Activated CD4-positive, alpha-beta memory T cell treated with anti-CD3 and anti-CD28 coated beads, Interleukin-2, amount 10 ng/mL, durations not matched to agents 7 days and 5 days (primary cell): ENCODE data around the gene CYSTM1. TPM values are rescaled to one million over a fixed set of nuclear protein-coding genes. Genes with fewer than 3 reads are reported as not detected.

Experiments used
- CTCF ChIA-PET: fragments of 350-600 bp; sonication (Branson Sonifier 250); formaldehyde crosslinking; loops from one replicate; lab custom pipeline; 2021; ENCODE audit warnings: antibody characterized with exemption, inconsistent platforms; lab: Charles Lee
- POLR2A ChIA-PET: fragments of 350-600 bp; sonication (Branson Sonifier 250); formaldehyde crosslinking; loops from one replicate; lab custom pipeline; 2021; ENCODE audit warnings: antibody characterized with exemption; lab: Charles Lee
- DNase-seq: peaks from one replicate; pipeline ENCODE4 v3.0.0-alpha.2; 2020
- H3K27ac Mint-ChIP-seq: one replicate; pipeline ENCODE4 v1.8.0; 2021; ENCODE audit warnings: mild to moderate bottlenecking, mixed read lengths
- H3K27me3 Mint-ChIP-seq: one replicate; pipeline ENCODE4 v1.8.0; 2021; ENCODE audit warnings: mixed read lengths
- H3K36me3 Mint-ChIP-seq: one replicate; pipeline ENCODE4 v1.8.0; 2021; ENCODE audit warnings: low read depth, mixed read lengths
- H3K4me1 Mint-ChIP-seq: one replicate; pipeline ENCODE4 v1.8.0; 2021; ENCODE audit warnings: mixed read lengths
- H3K4me3 Mint-ChIP-seq: one replicate; pipeline ENCODE4 v1.8.0; 2021; ENCODE audit warnings: mild to moderate bottlenecking, mixed read lengths
- H3K9me3 Mint-ChIP-seq: one replicate; pipeline ENCODE4 v1.8.0; 2021; ENCODE audit warnings: mixed read lengths
- total RNA-seq, 2 experiments: library from RNA; stranded (reverse); gene quantifications; one replicate each; pipeline ENCODE4 v1.2.3, GENCODE V29; 2021

Gene CYSTM1
- total RNA-seq, 2 experiments from 2014 or later, result 20.1 to 22.3 TPM

GRCh38 chr5:140259500-140259899, 84.5 kb downstream of the CYSTM1 start:
- Mint-ChIP-seq H3K27ac (peak overlapping the region; percentile 92), H3K4me3 (peak overlapping the region; percentile 26)
- POLR2A ChIA-PET, result interaction anchor here (0.8 to 4.4 kb wide), 6 partner anchors 9 to 86 kb away, joined by 3 to 36 read pairs (median 4); partner anchors contain the start of genes HBEGF and PFDN1

GRCh38 chr5:140260089-140260656, 85.2 kb downstream of the CYSTM1 start:
- peaks cover 67% of the 10 kb centered on the region for H3K4me1 Mint-ChIP-seq
- H3K27me3 Mint-ChIP-seq, result no peaks in the 10 kb centered on the region
- CTCF ChIA-PET, result interaction anchor here (1.0 to 28.6 kb wide), 4 partner anchors 9 to 112 kb away, joined by 3 to 951 read pairs (median 20); partner anchors contain the start of gene HBEGF
- H3K4me3 Mint-ChIP-seq, result no peak overlapping the region
- no peak for DNase-seq
- no peaks in the 10 kb centered on the region for H3K9me3 Mint-ChIP-seq
- peak overlapping the region; percentile 92 for H3K27ac Mint-ChIP-seq
- POLR2A ChIA-PET, result interaction anchor here (0.8 to 4.4 kb wide), 7 partner anchors 10 to 86 kb away, joined by 3 to 36 read pairs (median 4); partner anchors contain the start of genes HBEGF and PFDN1
- peaks cover 48% of the 10 kb centered on the region for H3K36me3 Mint-ChIP-seq

More at GRCh38 chr5:140259500-140259899, 84.5 kb downstream of the CYSTM1 start:
- DNase-seq, result peak; percentile 46
- Mint-ChIP-seq H3K4me1 (peaks cover 63% of the 10 kb centered on the region), H3K36me3 (peaks cover 46% of the 10 kb centered on the region), H3K27me3 (no peaks in the 10 kb centered on the region), H3K9me3 (no peaks in the 10 kb centered on the region)
- CTCF ChIA-PET, result interaction anchor here (1.0 to 28.6 kb wide), 3 partner anchors 15 to 113 kb away, joined by 3 to 951 read pairs (median 35); partner anchors contain the start of gene HBEGF

- CTCF ChIA-PET, result interaction anchor here (0.6 to 28.6 kb wide), 10 partner anchors 9 to 115 kb away, joined by 3 to 951 read pairs (median 4); partner anchors contain the start of gene HBEGF
- no peak overlapping the region for H3K4me3 Mint-ChIP-seq
- peak; percentile 62 for DNase-seq
- peaks cover 55% of the 10 kb centered on the region for H3K36me3 Mint-ChIP-seq
- no peaks in the 10 kb centered on the region for H3K27me3 Mint-ChIP-seq
- POLR2A ChIA-PET, result interaction anchor here (0.6 to 4.4 kb wide), 5 partner anchors 11 to 90 kb away, joined by 3 to 36 read pairs (median 6); partner anchors contain the start of genes HBEGF and PFDN1
- H3K27ac Mint-ChIP-seq, result peak overlapping the region; percentile 77
- H3K9me3 Mint-ChIP-seq, result no peaks in the 10 kb centered on the region
- peaks cover 81% of the 10 kb centered on the region for H3K4me1 Mint-ChIP-seq
Observed at GRCh38 chr5:140261403-140262171, 86.6 kb downstream of the CYSTM1 start.

GRCh38 chr5:140262221-140262620, 87.2 kb downstream of the CYSTM1 start:
- Mint-ChIP-seq H3K9me3 (no peaks in the 10 kb centered on the region), H3K4me3 (no peak overlapping the region), H3K36me3 (peaks cover 53% of the 10 kb centered on the region), H3K27me3 (no peaks in the 10 kb centered on the region), H3K4me1 (peaks cover 83% of the 10 kb centered on the region), H3K27ac (no peak overlapping the region)
- DNase-seq, result no peak
- POLR2A ChIA-PET, result interaction anchor here (1.8 to 4.4 kb wide), 3 partner anchors 12 to 83 kb away, joined by 6 to 36 read pairs (median 20); partner anchors contain the start of genes HBEGF and PFDN1
- CTCF ChIA-PET, result interaction anchor here (0.9 to 28.6 kb wide), 7 partner anchors 10 to 116 kb away, joined by 3 to 951 read pairs (median 5); partner anchors contain the start of gene HBEGF

- DNase-seq, result no peak
- ChIA-PET CTCF (interaction anchor here (1.3 to 28.6 kb wide), 4 partner anchors 12 to 116 kb away, joined by 3 to 951 read pairs (median 20); partner anchors contain the start of gene HBEGF), POLR2A (interaction anchor here (4.4 kb wide), 1 partner anchor 13 kb away, joined by 36 read pairs; no protein-coding TSS in a partner anchor)
- H3K27ac Mint-ChIP-seq, result no peak overlapping the region
- H3K27me3 Mint-ChIP-seq, result no peaks in the 10 kb centered on the region
- no peaks in the 10 kb centered on the region for H3K9me3 Mint-ChIP-seq
- no peak overlapping the region for H3K4me3 Mint-ChIP-seq
- H3K4me1 Mint-ChIP-seq, result peaks cover 83% of the 10 kb centered on the region
- H3K36me3 Mint-ChIP-seq, result peaks cover 49% of the 10 kb centered on the region
Observed at GRCh38 chr5:140262839-140263238, 87.9 kb downstream of the CYSTM1 start.

- Mint-ChIP-seq H3K36me3 (peaks cover 29% of the 10 kb centered on the region), H3K4me3 (no peak overlapping the region), H3K27me3 (no peaks in the 10 kb centered on the region), H3K27ac (no peak overlapping the region), H3K4me1 (peaks cover 56% of the 10 kb centered on the region), H3K9me3 (no peaks in the 10 kb centered on the region)
- ChIA-PET POLR2A (interaction anchor here (0.6 kb wide), 1 partner anchor 19 kb away, joined by 3 read pairs; no protein-coding TSS in a partner anchor), CTCF (interaction anchor here (1.0 to 2.2 kb wide), 3 partner anchors 22 to 86 kb away, joined by 3 to 6 read pairs (median 5); no protein-coding TSS in a partner anchor)
- no peak for DNase-seq
Observed at GRCh38 chr5:140265845-140266244, 90.9 kb downstream of the CYSTM1 start.

GRCh38 chr5:140266471-140267200, 91.6 kb downstream of the CYSTM1 start:
- no peak overlapping the region for H3K4me3 Mint-ChIP-seq
- H3K27ac Mint-ChIP-seq, result no peak overlapping the region
- peaks cover 50% of the 10 kb centered on the region for H3K4me1 Mint-ChIP-seq
- no peak for DNase-seq
- ChIA-PET CTCF (interaction anchor here (1.0 to 1.3 kb wide), 2 partner anchors 22 to 85 kb away, joined by 3 to 4 read pairs; no protein-coding TSS in a partner anchor), POLR2A (interaction anchor here (0.6 kb wide), 1 partner anchor 19 kb away, joined by 3 read pairs; no protein-coding TSS in a partner anchor)
- H3K9me3 Mint-ChIP-seq, result no peaks in the 10 kb centered on the region
- H3K27me3 Mint-ChIP-seq, result no peaks in the 10 kb centered on the region
- H3K36me3 Mint-ChIP-seq, result peaks cover 29% of the 10 kb centered on the region

- CTCF ChIA-PET, result interaction anchor here (1.3 kb wide), 1 partner anchor 23 kb away, joined by 4 read pairs; no protein-coding TSS in a partner anchor
- Mint-ChIP-seq H3K27ac (no peak overlapping the region), H3K9me3 (no peaks in the 10 kb centered on the region), H3K36me3 (peaks cover 29% of the 10 kb centered on the region), H3K4me1 (peaks cover 45% of the 10 kb centered on the region), H3K4me3 (no peak overlapping the region), H3K27me3 (no peaks in the 10 kb centered on the region)
- POLR2A ChIA-PET, result no interaction called here
- no peak for DNase-seq
Observed at GRCh38 chr5:140267201-140267540, 92.2 kb downstream of the CYSTM1 start.

- CTCF ChIA-PET, result interaction anchor here (1.3 kb wide), 1 partner anchor 23 kb away, joined by 4 read pairs; no protein-coding TSS in a partner anchor
- H3K4me3 Mint-ChIP-seq, result no peak overlapping the region
- DNase-seq, result no peak
- H3K4me1 Mint-ChIP-seq, result peaks cover 42% of the 10 kb centered on the region
- no peaks in the 10 kb centered on the region for H3K27me3 Mint-ChIP-seq
- peaks cover 25% of the 10 kb centered on the region for H3K36me3 Mint-ChIP-seq
- H3K27ac Mint-ChIP-seq, result no peak overlapping the region
- POLR2A ChIA-PET, result interaction anchor here (0.6 to 2.1 kb wide), 2 partner anchors 20 to 78 kb away, joined by 3 to 6 read pairs; partner anchors contain the start of gene HBEGF
- H3K9me3 Mint-ChIP-seq, result no peaks in the 10 kb centered on the region
Observed at GRCh38 chr5:140267559-140268018, 92.6 kb downstream of the CYSTM1 start.

GRCh38 chr5:140270008-140270407, 95.0 kb downstream of the CYSTM1 start:
- CTCF ChIA-PET, result interaction anchor here (0.6 to 1.9 kb wide), 2 partner anchors 10 to 34 kb away, joined by 3 to 6 read pairs; no protein-coding TSS in a partner anchor
- H3K4me3 Mint-ChIP-seq, result no peak overlapping the region
- peaks cover 25% of the 10 kb centered on the region for H3K36me3 Mint-ChIP-seq
- H3K9me3 Mint-ChIP-seq, result no peaks in the 10 kb centered on the region
- POLR2A ChIA-PET, result interaction anchor here (2.1 kb wide), 1 partner anchor 76 kb away, joined by 6 read pairs; the partner anchor contains the start of gene HBEGF
- no peak for DNase-seq
- no peak overlapping the region for H3K27ac Mint-ChIP-seq
- peaks cover 47% of the 10 kb centered on the region for H3K4me1 Mint-ChIP-seq
- H3K27me3 Mint-ChIP-seq, result no peaks in the 10 kb centered on the region

GRCh38 chr5:140273401-140273877, 98.5 kb downstream of the CYSTM1 start:
- no peaks in the 10 kb centered on the region for H3K27me3 Mint-ChIP-seq
- H3K4me1 Mint-ChIP-seq, result peaks cover 23% of the 10 kb centered on the region
- ChIA-PET POLR2A (no interaction called here), CTCF (interaction anchor here (1.1 to 1.3 kb wide), 3 partner anchors 29 to 78 kb away, joined by 4 to 5 read pairs (median 5); no protein-coding TSS in a partner anchor)
- DNase-seq, result peak; percentile 31
- peaks cover 33% of the 10 kb centered on the region for H3K36me3 Mint-ChIP-seq
- peaks cover 2% of the 10 kb centered on the region for H3K9me3 Mint-ChIP-seq
- no peak overlapping the region for H3K4me3 Mint-ChIP-seq
- peak overlapping the region; percentile 76 for H3K27ac Mint-ChIP-seq
